HG02970 (cell line): Measurements from ENCODE around the gene TEX29.
A peak's percentile ranks its signal among the peaks of the same experiment; 100 is the strongest.

Experiments
- ATAC-seq: cut with Tn5 transposase; IDR thresholded peaks from one replicate; pipeline ENCODE4 v1.9.1; 2021; ENCODE audit warnings: mild to moderate bottlenecking, moderate library complexity, moderate number of reproducible peaks; ENCODE audit not compliant: unreplicated experiment, low FRiP score

TEX29 gene

DNA sequence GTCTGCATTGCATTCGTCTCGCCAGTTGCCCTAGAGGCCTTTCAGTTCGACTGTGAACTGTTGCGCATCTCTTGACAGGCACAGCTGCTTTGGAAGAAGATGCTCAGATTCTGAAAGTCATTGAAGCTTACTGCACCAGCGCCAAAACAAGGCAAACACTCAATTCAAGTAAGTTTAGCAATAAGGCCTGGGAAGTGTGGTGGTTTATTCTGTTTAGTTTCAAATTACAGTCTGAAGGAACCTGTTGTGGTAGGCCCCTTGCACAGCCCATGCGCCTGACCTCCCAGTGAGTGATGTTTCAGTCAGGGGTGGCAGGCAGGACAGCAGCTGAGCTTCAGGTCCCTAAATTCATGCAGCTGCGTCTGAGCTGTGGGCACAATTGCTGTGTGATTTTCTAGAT, 32.2 kb upstream of the TEX29 start:
- ATAC-seq: no peak

DNA sequence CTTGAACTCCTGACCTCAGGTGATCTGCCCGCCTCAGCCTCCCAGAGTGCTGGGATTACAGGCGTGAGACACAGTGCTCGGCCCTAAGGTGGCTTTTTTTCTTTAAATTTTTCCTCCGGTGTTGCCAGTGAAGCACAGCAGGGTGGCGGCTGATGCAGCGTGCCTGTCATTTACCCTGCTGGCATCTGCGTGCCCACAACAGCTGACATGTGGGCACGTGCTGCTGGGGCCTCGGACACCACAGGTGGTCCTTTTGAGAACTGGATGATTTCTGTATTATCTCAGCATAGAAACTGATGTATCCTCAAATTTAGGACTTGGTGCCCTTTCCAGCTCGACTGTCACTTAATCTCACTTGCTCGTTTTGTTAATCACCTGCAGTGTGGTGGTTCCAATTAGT, 31.2 kb upstream of the TEX29 start:
- ATAC-seq: no peak

DNA sequence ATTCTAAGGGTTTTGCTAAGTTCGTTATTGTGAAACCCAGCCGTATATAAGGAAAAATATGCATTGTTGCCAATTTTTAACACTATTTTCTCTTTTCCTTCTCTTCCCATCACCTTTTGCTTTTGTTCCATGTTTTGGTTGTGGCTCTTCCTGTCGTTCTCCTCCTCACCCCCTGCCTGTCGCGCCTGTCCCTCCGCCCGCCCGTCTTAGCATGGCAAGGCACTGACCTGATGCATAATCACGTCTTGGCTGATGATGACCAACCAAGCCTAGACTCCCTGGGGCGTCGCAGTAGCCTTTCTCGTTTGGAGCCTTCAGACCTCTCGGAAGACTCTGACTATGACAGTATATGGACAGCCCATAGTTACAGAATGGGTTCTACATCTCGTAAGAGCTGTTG, 28.5 kb upstream of the TEX29 start:
- ATAC-seq: no peak

DNA sequence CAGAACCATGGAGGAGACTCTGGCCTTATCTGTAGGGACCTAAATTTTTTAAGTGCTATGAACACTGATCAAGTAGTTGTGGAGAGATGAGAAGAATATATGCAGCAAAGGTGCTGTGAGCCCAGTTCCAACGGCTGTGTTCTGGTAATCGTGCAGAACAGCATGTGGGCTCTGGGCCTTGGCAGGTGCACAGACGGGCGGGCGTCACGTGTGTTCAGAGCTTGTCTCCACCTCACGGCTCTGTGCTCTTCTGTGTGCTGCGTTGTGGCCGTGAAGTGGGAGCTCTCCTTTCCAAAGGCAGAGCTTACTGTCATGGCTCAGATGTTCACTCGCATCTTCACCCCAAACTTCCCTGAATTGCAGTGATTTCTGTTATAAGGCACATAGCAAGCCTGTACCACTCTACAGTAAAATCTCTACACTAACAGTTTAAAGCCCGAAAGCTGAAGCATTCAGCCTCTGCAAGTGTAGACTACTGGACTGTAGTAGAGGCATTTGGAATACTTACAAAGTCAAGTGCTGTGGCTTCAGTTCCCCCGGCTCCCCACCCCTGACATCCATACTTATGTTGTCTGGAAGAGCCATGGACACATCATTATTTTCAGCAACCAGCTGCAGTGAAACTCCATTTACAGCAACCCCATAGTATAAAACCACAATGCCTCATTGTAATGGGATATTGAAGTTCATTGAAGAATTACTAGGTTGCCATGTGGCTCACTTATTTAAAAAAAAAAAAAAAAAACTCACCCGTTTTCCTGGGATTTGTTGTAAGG, 27.5 kb upstream of the TEX29 start:
- no peak for ATAC-seq

DNA sequence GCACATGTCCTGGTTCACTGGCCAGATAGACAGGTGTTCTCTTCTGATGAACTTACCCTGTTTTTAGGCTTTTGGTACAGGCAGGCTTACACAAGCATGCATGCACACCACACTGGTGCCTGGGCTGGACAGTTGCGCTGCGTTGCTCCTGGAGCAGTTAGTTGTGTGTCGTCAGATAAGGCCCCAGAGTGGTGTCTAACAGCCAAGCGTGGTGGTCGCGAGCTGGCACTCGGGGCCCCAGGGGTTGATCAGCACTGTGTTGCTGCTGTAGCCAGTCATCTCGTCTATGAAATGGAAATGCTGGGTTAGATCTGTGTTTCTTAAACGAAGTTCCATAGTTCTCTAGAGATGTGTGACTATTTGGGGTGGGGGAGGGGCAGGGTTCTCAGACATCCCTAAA, 24.6 kb upstream of the TEX29 start:
- no peak for ATAC-seq

DNA sequence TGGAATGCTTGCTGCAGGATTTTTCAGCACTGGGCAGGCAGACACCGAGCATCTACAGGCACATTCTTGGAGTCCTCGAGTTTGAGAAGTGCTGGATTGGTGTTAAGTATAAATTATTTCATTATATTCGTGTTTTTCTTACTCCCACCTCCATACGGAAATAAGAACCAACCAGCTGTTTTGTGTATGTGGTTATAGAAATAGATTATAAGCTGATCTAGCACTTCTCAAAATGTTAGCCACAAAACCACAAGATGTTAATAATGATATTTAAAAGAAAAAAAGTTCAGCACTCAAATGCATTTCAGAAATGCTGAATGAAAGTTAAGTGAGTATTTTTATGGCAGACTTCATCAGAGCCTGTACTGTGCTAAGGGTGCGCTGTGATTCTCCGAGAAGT, 24.0 kb upstream of the TEX29 start:
- ATAC-seq: no peak

DNA sequence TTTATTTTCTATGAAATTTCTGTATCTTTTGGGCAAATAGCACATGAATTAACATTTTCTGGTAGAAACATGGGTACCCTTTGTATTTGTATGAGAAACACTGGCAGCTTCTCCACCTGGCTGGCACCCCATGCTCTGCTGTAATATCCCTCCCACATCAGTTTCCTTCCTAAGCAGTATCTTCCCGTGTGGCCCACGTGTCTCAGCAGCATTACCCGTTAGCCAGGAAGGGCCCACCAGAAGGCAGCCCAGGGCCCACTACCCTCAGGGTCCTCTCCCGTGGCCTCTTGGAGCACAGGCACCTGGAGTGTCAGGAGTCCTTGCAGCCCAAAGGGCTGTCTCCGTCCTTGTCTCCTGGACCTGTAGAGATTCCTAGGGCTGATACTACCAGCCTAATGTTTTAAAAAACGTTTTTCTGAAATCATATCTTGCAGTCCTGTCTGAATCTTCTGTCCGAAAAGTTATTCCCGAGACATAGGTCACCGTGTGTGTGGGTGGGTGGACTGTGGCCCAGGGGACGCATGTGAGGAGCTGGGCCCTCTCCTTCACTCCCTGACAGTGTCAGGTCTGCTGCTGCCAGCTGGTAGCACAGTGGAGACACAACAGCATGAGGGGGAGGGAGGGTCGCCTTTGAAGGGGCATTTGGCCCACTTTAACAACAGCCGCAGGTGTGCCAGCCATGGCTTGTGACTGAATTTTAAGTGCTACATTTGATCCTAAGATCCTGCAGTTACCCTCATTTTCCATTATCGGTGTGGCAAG, 22.0 kb upstream of the TEX29 start:
- ATAC-seq: no peak

DNA sequence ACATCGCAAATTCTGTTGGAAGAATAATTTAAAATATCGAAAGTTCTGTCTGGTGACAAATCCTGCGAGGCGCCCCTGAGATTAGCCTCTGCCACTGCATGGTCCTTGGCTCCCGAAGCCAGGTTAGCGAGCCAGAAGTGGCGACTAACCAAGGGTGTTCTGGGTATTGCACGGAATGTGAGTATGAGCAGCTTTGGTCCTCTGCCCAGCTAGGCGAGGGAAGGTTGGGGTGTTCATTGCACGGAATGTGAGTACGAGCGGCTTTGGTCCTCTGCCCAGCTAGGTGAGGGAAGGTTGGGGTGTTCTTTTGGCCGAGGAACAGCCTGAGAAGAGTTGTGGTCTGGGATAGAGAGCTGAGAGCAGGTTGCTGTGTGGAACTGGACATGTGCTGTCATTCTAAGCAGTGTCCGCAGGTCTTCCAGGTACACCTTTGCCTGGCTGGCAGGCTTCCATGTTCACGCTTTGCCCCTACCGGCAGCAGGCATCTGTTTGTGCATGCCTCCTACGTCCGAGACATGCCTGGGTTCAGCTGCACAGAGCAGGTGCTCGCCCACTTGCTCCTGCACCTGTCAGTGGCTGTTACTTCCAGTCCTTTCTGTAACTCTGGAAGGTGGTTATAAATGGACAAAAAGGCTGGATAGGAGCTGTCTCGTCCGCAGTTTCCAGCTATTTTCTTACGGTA, 18.3 kb upstream of the TEX29 start:
- ATAC-seq: no peak

DNA sequence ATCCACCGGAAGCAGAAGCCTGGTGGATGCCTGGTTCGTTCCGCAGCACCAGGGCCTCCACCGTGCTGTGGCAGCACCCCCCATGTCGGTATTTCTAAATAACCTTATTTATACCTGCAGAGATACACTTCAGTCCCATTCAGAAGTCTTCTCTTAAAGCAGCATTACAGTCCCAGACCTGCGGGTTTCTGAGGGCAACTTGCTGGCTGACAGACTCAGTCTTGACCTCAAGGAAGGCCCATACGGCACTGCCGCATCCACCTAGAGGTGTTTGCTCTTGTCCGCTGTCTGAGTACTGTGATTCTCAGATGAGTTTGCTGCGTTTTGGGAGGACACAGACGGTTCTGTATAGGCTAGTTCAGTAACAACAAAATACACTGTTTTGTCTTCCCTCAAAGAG, 16.9 kb upstream of the TEX29 start:
- no peak for ATAC-seq

DNA sequence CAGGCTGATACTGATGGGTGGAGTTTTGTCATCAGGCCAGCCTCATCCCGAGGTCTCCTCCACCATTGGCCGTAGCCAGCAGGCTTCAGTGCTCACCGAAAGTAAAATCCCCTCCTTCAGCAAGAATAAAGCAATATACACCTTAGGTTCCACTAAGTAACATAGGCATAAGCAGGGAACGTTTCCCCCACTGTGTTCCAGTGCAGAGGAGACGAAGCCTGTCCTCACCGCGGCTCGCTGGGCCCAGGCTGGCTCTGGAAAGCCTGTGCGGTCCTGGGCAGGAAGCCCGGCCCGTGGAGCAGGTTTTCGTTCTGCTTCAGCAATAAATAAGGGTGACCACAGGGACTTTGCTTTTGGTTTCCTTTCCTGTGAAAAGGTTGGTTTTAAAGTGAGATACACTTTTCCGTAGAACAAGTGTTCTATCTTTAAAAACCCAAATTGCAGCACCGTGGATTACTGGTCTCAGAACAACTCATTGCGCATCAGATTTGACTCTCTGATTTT, 16.3 kb upstream of the TEX29 start:
- peak; percentile 83 for ATAC-seq

DNA sequence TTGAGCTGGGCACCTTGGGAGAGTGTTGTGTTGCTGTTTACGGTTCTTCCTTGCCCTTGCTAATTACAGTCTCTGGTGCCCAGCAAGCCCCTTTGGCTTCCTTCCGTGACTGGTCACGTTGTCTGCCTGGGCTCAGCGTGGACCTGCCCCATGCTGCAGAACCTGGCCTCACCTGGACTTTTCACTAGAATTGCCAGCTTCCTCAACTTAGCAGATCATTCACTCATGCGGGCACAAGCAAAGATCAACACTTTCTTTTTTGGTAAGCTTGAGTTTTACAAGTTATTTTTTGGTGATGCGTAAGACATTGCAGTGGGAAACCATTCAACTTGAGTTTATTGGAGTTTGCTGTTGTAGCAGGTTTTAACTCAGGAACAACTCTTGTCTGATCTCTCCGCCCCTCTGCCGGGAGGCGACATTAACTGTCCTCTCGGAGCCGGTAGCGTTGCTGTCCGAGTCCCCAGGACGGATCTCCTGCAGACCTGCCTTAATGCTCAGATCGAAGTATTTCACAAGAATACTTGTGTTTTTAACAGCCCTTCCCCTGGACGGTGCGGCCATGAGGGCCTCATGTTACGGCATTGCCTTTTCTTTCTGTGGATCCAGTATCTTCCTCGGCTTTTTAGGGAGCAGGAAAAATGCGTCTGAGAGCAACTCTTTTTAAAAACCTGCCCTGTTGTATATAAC, 15.7 kb upstream of the TEX29 start:
- no peak for ATAC-seq

DNA sequence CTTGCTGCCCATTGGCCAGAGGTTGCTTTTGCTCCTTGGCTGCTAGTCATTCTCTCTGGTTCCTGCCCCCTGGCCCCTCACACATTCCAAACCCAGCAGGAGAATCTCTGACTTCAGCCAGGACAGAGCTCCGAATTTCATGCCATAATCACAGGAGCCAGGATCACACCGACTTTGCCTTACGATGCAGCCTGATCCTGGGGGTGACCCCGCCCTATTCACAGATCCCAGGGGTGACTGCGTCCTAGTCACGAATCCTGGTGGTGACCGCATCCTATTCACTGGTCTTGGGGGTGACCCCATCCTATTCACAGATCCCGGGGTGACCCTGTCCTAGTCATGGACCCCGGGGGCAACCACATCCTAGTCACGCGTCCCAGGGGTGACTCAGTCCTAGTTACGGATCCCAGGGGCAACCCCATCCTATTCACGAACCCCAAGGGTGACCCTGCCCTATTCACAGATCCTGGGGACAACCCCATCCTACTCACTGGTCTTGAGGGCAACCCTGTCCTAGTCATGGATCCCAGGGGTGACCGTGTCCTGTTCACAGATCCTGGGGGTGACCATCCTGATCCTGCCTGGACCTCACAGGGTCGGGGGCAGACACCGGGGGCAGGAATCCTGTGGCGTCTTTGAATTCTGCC, 7.4 kb upstream of the TEX29 start:
- no peak for ATAC-seq

DNA sequence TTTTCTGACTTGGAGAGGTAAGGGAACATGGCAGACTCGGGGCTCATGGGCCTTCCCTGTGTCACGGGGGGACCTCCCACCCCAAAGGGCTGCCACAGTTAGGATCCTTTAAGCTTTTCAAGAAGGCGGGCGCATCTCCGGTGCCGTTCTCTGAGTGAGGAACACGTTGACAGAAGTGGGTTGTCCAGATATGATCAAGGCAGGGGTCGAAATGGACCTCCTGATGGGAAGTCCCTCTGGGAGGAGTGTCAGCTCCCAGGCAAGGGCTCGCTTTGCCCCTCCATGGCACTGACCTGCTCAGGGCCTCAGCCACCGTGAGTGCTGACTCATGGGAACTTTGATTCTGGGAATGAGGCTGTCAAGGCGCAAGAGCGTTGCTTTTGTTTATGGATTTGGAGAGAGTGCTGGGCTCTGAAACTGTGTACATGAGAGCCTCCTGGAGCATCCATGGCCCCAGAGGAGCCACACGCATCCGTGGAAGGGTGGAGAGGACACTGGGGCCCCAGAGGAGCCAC, 6.5 kb upstream of the TEX29 start:
- no peak for ATAC-seq

DNA sequence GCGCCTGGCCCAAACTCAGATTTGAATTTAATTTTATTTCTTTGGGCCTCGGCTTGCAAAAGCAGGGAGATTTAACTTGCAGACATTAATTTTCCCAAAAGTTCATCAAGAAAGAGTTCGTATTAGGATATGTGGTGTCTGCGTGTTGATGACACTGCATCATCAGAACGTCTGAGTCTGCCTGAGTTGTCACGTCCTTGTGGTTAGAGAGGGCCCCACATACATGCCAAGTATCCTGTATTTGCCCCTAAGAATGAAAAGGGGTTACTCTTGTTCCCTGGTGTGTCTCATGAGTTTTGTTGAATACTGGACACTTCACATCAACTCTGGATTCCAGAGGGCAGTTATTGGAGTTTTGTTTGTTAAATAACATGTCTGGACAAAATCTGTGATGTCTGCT, 5.6 kb upstream of the TEX29 start:
- ATAC-seq: no peak

DNA sequence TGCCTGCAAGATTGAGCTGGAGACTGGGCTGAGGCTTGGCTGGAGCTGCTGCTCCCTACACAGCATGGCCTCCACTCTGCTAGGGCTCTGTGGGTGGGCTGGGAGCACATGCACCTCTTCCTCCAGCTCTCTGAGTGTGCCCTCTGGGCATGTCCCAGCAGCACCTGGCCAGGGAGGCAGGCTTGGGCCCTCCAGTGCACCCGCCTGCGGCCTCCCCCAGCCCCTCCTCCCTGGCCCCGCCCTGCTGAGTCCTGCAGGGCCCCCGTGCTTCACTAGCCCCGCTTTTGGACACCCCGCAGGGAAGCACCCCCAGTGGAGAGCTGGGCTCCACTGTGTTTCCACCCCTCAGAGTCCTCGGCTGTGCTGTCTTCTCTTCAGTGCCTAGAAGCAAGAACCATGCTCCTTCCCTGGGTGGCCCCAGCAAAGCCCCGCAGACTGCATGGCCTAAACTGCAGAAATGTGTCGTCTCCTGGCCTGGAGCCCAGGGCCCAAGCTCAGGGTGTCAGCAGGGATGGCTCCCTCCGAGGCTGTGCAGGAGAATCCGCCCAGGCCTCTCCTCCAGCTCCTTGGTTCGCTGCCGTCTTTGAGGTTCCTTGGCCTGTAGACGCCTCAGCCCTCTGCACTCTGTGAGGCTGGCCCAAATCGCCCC, 5.0 kb upstream of the TEX29 start:
- ATAC-seq: no peak

DNA sequence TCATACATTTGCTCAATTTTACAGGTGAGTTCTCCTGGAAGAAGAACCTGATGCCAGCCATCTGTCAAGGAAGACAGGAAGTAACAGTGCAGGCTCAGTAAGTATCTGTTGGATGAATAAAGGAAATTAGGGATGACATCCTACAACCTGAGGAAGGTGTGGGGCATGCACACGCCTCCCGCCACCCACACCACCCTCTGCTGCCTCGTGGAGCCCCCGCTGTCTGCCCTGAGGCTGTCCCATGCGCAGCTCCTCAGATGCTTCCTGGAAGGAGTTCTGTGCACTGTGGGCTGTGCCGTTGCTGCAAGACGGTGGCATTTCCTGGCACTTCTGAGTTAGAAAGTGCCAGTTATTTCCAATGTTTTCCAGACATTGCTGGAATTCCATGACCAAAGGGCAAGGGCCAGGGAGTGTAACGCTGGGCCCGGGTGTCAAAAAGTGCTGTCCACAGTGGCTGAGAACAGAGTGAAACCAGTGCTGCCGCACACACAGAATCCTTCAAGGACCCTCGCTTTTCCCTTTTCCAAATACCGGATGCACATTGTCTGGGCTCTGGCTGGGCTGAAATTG, 4.2 kb upstream of the TEX29 start:
- ATAC-seq: no peak

DNA sequence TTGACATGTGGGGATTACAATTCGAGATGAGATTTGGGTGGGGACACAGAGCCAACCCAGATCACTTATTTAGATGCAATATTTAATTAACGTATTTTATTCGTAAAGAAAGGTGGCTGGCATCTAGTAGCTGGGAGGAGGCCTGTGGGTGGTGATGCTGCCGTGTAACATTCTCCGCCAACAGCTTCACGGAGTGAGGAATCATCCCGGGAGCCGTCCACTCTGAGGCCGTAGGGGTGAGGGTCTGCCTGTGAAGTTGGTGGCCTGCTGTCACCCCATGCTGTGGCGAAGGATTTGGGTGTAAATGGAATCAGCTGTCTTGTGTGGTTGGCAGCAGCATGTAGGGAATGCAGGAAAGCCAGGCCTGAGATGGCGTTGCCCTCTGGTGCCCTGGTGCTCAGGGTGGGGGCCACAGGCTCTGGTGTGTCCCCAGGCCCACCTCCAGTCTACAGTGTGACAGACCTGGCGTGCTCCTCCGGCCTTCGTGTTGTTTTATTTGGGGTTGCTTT, 3.3 kb upstream of the TEX29 start:
- ATAC-seq: no peak

DNA sequence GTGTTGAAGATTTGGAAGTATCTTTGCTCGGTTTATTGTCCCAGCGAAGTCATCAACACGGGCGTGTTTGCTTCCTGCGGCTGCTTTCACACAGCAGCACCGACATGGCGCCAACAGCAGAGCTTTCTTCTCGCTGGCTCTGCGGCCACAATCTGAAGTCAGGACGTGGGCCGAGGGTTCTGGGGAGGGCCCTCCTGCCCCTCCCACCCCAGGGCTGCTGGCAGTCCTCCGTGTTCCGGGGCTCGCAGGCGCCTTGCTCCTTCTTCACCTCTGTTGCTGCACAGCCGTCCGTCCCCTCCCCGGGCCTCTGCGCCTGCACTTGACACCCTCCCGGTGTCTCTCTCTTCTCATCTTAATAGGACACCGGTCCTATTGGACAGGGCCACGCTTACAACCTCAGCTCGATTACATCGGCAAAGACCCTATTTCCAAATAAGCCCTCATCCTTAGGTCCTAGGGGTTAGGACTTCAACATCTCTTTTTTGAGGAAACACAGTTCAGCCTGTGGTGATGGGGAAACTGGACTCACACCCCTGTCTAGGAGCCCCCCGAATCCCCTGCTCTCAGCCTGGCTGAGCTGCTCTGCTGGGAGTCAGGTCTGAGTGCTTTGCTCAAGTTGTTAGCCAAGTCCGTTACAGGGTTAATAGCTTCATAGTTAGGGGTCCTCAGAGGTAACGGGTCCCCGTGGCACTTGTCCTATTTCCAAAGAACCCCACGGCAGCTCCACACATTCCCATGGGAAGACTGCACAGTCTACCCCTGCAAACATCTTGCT, 2.7 kb upstream of the TEX29 start:
- no peak for ATAC-seq
